HEK293 (cell line): ENCODE results near the gene FRY.

Experiments
- GLI2 ChIP-seq: fragments of 450-650 bp; formaldehyde crosslinking; IDR thresholded peaks from 2 replicates; pipeline ENCODE4; 2017; ENCODE audit warnings: missing biosample characterization, missing genetic modification characterization, low read depth, borderline replicate concordance
- GLIS2 ChIP-seq: fragments of 450-650 bp; formaldehyde crosslinking; IDR thresholded peaks from 2 replicates; pipeline ENCODE4 v1.5.1; 2016; ENCODE audit warnings: missing biosample characterization, missing genetic modification characterization
- KLF1 ChIP-seq: fragments of 450-650 bp; formaldehyde crosslinking; IDR thresholded peaks from 2 replicates; pipeline ENCODE4 v1.5.1; 2016; ENCODE audit warnings: missing biosample characterization, missing genetic modification characterization
- KLF16 ChIP-seq: fragments of 450-650 bp; formaldehyde crosslinking; IDR thresholded peaks from 2 replicates; pipeline ENCODE4 v1.5.1; 2017; ENCODE audit warnings: missing biosample characterization, missing genetic modification characterization
- SCRT1 ChIP-seq: fragments of 450-650 bp; formaldehyde crosslinking; IDR thresholded peaks from 2 replicates; pipeline ENCODE4 v1.5.1; 2016; ENCODE audit warnings: missing biosample characterization, missing genetic modification characterization, borderline replicate concordance
- ZBTB1 ChIP-seq: fragments of 450-650 bp; formaldehyde crosslinking; IDR thresholded peaks from 2 replicates; pipeline ENCODE4 v1.5.1; 2016; ENCODE audit warnings: missing biosample characterization, missing genetic modification characterization
- ZBTB21 ChIP-seq: fragments of 450-650 bp; formaldehyde crosslinking; IDR thresholded peaks from 2 replicates; pipeline ENCODE4 v1.5.1; 2017; ENCODE audit warnings: missing biosample characterization, missing genetic modification characterization
- ZFP37 ChIP-seq: fragments of 450-650 bp; formaldehyde crosslinking; IDR thresholded peaks from 2 replicates; pipeline ENCODE4 v1.5.1; 2016; ENCODE audit warnings: missing biosample characterization, missing genetic modification characterization
- ZNF155 ChIP-seq: fragments of 450-650 bp; formaldehyde crosslinking; IDR thresholded peaks from 2 replicates; pipeline ENCODE4 v1.5.1; 2016; ENCODE audit warnings: missing biosample characterization, missing genetic modification characterization
- ZNF248 ChIP-seq: fragments of 450-650 bp; formaldehyde crosslinking; IDR thresholded peaks from 2 replicates; pipeline ENCODE4 v1.5.1; 2017; ENCODE audit warnings: missing biosample characterization, missing genetic modification characterization
- ZNF302 ChIP-seq: fragments of 450-650 bp; formaldehyde crosslinking; IDR thresholded peaks from 2 replicates; pipeline ENCODE4 v1.5.1; 2016; ENCODE audit warnings: missing biosample characterization, missing genetic modification characterization, low read depth
- ZNF341 ChIP-seq: fragments of 450-650 bp; formaldehyde crosslinking; IDR thresholded peaks from 2 replicates; pipeline ENCODE4; 2016; ENCODE audit warnings: low read depth, missing biosample characterization, missing genetic modification characterization
- ZNF350 ChIP-seq: fragments of 450-650 bp; formaldehyde crosslinking; IDR thresholded peaks from 2 replicates; pipeline ENCODE4 v1.5.0; 2017; ENCODE audit warnings: missing biosample characterization, mild to moderate bottlenecking, missing genetic modification characterization
- ZNF37A ChIP-seq: fragments of 450-650 bp; IDR thresholded peaks from 2 replicates; pipeline ENCODE4 v1.5.1; 2018; ENCODE audit warnings: missing biosample characterization, missing genetic modification characterization
- ZNF404 ChIP-seq: fragments of 450-650 bp; formaldehyde crosslinking; IDR thresholded peaks from 2 replicates; pipeline ENCODE4 v1.5.1; 2017; ENCODE audit warnings: missing biosample characterization, missing genetic modification characterization
- ZNF514 ChIP-seq: fragments of 450-650 bp; formaldehyde crosslinking; IDR thresholded peaks from 2 replicates; pipeline ENCODE4 v1.5.1; 2016; ENCODE audit warnings: missing biosample characterization, missing genetic modification characterization
- ZNF530 ChIP-seq: fragments of 450-650 bp; formaldehyde crosslinking; IDR thresholded peaks from 2 replicates; pipeline ENCODE4 v1.5.1; 2016; ENCODE audit warnings: low read depth, missing biosample characterization, missing genetic modification characterization
- ZNF558 ChIP-seq: fragments of 450-650 bp; formaldehyde crosslinking; IDR thresholded peaks from 2 replicates; pipeline ENCODE4 v1.5.1; 2016; ENCODE audit warnings: missing biosample characterization, missing genetic modification characterization
- ZNF660 ChIP-seq: fragments of 450-650 bp; IDR thresholded peaks from 2 replicates; pipeline ENCODE4 v1.5.1; 2018; ENCODE audit warnings: missing biosample characterization, mild to moderate bottlenecking, missing genetic modification characterization
- ZNF747 ChIP-seq: fragments of 450-650 bp; formaldehyde crosslinking; IDR thresholded peaks from 2 replicates; pipeline ENCODE4 v1.5.1; 2016; ENCODE audit warnings: missing biosample characterization, missing genetic modification characterization
- ZNF777 ChIP-seq: fragments of 450-650 bp; formaldehyde crosslinking; IDR thresholded peaks from 2 replicates; pipeline ENCODE4 v1.5.1; 2017; ENCODE audit warnings: missing biosample characterization, missing genetic modification characterization, borderline replicate concordance
- TF ChIP-seq, protein P1 (sequence below): fragments of 450-650 bp; formaldehyde crosslinking; IDR thresholded peaks from 2 replicates; pipeline ENCODE4 v1.5.1; 2016; ENCODE audit warnings: missing biosample characterization, missing genetic modification characterization, borderline replicate concordance
- TF ChIP-seq, protein P2 (sequence below): fragments of 450-650 bp; formaldehyde crosslinking; IDR thresholded peaks from 2 replicates; pipeline ENCODE4 v1.5.1; 2016; ENCODE audit warnings: missing biosample characterization, missing genetic modification characterization
- TF ChIP-seq, protein P3 (sequence below): fragments of 450-650 bp; formaldehyde crosslinking; IDR thresholded peaks from 2 replicates; pipeline ENCODE4 v1.5.1; 2016; ENCODE audit warnings: missing biosample characterization, missing genetic modification characterization
- TF ChIP-seq, protein P4 (sequence below): fragments of 450-650 bp; formaldehyde crosslinking; IDR thresholded peaks from 2 replicates; pipeline ENCODE4 v1.5.1; 2016; ENCODE audit warnings: missing biosample characterization, missing genetic modification characterization
- TF ChIP-seq, protein P5 (sequence below): fragments of 450-650 bp; formaldehyde crosslinking; IDR thresholded peaks from 2 replicates; pipeline ENCODE4 v1.5.1; 2017; ENCODE audit warnings: missing biosample characterization, missing genetic modification characterization
- TF ChIP-seq, protein P6 (sequence below): fragments of 450-650 bp; formaldehyde crosslinking; IDR thresholded peaks from 2 replicates; pipeline ENCODE4 v1.5.1; 2016; ENCODE audit warnings: missing biosample characterization, missing genetic modification characterization

The FRY gene

DNA sequence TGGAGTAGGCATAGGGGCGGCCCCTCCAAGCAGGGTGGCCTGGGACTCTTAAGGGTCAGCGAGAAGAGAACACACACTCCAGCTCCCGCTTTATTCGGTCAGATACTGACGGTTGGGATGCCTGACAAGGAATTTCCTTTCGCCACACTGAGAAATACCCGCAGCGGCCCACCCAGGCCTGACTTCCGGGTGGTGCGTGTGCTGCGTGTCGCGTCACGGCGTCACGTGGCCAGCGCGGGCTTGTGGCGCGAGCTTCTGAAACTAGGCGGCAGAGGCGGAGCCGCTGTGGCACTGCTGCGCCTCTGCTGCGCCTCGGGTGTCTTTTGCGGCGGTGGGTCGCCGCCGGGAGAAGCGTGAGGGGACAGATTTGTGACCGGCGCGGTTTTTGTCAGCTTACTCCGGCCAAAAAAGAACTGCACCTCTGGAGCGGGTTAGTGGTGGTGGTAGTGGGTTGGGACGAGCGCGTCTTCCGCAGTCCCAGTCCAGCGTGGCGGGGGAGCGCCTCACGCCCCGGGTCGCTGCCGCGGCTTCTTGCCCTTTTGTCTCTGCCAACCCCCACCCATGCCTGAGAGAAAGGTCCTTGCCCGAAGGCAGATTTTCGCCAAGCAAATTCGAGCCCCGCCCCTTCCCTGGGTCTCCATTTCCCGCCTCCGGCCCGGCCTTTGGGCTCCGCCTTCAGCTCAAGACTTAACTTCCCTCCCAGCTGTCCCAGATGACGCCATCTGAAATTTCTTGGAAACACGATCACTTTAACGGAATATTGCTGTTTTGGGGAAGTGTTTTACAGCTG lies 283.9 kb downstream of the FRY start, which contains the start of the genes BRCA2 and ZAR1L (continued):
- TF ChIP-seq, protein P1, sequence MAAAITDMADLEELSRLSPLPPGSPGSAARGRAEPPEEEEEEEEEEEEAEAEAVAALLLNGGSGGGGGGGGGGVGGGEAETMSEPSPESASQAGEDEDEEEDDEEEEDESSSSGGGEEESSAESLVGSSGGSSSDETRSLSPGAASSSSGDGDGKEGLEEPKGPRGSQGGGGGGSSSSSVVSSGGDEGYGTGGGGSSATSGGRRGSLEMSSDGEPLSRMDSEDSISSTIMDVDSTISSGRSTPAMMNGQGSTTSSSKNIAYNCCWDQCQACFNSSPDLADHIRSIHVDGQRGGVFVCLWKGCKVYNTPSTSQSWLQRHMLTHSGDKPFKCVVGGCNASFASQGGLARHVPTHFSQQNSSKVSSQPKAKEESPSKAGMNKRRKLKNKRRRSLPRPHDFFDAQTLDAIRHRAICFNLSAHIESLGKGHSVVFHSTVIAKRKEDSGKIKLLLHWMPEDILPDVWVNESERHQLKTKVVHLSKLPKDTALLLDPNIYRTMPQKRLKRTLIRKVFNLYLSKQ (tag by site-specific recombination): no peak
- TF ChIP-seq GLI2 (tag by site-specific recombination) (no peak), SCRT1 (tag by site-specific recombination) (no peak), ZFP37 (tag by site-specific recombination) (0 out of 2 replicates have a peak, but pooled peaks have one; percentile 79), ZNF777 (no peak), KLF1 (tag by site-specific recombination) (peak; percentile 56), ZNF558 (tag by site-specific recombination) (no peak), ZNF350 (tag by site-specific recombination) (no peak), ZNF530 (tag by site-specific recombination) (no peak), ZNF404 (no peak), ZNF660 (tag by site-specific recombination) (peak; percentile 67; the same call in 1 of the 2 replicates), ZBTB21 (tag by site-specific recombination) (0 out of 2 replicates have a peak, but pooled peaks have one; percentile 30), KLF16 (tag by site-specific recombination) (no peak; the same call in 1 of the 2 replicates), ZNF248 (tag by site-specific recombination) (no peak), ZNF302 (tag by site-specific recombination) (no peak), ZNF341 (tag by site-specific recombination) (no peak), ZBTB1 (tag by site-specific recombination) (no peak), ZNF37A (tag by site-specific recombination) (no peak), ZNF514 (tag by site-specific recombination) (no peak), ZNF747 (tag by site-specific recombination) (no peak), GLIS2 (tag by site-specific recombination) (peak; percentile 73), ZNF155 (tag by site-specific recombination) (no peak)
- TF ChIP-seq, protein P2, sequence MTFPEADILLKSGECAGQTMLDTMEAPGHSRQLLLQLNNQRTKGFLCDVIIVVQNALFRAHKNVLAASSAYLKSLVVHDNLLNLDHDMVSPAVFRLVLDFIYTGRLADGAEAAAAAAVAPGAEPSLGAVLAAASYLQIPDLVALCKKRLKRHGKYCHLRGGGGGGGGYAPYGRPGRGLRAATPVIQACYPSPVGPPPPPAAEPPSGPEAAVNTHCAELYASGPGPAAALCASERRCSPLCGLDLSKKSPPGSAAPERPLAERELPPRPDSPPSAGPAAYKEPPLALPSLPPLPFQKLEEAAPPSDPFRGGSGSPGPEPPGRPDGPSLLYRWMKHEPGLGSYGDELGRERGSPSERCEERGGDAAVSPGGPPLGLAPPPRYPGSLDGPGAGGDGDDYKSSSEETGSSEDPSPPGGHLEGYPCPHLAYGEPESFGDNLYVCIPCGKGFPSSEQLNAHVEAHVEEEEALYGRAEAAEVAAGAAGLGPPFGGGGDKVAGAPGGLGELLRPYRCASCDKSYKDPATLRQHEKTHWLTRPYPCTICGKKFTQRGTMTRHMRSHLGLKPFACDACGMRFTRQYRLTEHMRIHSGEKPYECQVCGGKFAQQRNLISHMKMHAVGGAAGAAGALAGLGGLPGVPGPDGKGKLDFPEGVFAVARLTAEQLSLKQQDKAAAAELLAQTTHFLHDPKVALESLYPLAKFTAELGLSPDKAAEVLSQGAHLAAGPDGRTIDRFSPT (tag by site-specific recombination): peak; percentile 72
- TF ChIP-seq, protein P3, sequence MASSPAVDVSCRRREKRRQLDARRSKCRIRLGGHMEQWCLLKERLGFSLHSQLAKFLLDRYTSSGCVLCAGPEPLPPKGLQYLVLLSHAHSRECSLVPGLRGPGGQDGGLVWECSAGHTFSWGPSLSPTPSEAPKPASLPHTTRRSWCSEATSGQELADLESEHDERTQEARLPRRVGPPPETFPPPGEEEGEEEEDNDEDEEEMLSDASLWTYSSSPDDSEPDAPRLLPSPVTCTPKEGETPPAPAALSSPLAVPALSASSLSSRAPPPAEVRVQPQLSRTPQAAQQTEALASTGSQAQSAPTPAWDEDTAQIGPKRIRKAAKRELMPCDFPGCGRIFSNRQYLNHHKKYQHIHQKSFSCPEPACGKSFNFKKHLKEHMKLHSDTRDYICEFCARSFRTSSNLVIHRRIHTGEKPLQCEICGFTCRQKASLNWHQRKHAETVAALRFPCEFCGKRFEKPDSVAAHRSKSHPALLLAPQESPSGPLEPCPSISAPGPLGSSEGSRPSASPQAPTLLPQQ (tag by site-specific recombination): peak; percentile 71; the same call in 1 of the 2 replicates
- TF ChIP-seq, protein P4, sequence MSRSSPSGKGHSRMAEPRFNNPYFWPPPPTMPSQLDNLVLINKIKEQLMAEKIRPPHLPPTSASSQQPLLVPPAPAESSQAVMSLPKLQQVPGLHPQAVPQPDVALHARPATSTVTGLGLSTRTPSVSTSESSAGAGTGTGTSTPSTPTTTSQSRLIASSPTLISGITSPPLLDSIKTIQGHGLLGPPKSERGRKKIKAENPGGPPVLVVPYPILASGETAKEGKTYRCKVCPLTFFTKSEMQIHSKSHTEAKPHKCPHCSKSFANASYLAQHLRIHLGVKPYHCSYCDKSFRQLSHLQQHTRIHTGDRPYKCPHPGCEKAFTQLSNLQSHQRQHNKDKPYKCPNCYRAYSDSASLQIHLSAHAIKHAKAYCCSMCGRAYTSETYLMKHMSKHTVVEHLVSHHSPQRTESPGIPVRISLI: no peak
- TF ChIP-seq, protein P5, sequence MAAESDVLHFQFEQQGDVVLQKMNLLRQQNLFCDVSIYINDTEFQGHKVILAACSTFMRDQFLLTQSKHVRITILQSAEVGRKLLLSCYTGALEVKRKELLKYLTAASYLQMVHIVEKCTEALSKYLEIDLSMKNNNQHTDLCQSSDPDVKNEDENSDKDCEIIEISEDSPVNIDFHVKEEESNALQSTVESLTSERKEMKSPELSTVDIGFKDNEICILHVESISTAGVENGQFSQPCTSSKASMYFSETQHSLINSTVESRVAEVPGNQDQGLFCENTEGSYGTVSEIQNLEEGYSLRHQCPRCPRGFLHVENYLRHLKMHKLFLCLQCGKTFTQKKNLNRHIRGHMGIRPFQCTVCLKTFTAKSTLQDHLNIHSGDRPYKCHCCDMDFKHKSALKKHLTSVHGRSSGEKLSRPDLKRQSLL: no peak
- TF ChIP-seq, protein P6, sequence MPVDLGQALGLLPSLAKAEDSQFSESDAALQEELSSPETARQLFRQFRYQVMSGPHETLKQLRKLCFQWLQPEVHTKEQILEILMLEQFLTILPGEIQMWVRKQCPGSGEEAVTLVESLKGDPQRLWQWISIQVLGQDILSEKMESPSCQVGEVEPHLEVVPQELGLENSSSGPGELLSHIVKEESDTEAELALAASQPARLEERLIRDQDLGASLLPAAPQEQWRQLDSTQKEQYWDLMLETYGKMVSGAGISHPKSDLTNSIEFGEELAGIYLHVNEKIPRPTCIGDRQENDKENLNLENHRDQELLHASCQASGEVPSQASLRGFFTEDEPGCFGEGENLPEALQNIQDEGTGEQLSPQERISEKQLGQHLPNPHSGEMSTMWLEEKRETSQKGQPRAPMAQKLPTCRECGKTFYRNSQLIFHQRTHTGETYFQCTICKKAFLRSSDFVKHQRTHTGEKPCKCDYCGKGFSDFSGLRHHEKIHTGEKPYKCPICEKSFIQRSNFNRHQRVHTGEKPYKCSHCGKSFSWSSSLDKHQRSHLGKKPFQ (tag by site-specific recombination): no peak
